ENCODE data around the gene CMIP.

CMIP gene

GRCh38 chr16:81696961-81697615 is 252.5 kb downstream of the CMIP start:
- TF ChIP-seq CTCF (IDR thresholded peaks at IDR 0.05; ENCODE audit: low read depth, low read length, missing control alignments) = peak; percentile 75
- no peak for DNase-seq (ENCODE audit: low read depth)
- H3K4me3 ChIP-seq (ENCODE audit: low read depth, low read length) = no peak overlapping the region

DNA sequence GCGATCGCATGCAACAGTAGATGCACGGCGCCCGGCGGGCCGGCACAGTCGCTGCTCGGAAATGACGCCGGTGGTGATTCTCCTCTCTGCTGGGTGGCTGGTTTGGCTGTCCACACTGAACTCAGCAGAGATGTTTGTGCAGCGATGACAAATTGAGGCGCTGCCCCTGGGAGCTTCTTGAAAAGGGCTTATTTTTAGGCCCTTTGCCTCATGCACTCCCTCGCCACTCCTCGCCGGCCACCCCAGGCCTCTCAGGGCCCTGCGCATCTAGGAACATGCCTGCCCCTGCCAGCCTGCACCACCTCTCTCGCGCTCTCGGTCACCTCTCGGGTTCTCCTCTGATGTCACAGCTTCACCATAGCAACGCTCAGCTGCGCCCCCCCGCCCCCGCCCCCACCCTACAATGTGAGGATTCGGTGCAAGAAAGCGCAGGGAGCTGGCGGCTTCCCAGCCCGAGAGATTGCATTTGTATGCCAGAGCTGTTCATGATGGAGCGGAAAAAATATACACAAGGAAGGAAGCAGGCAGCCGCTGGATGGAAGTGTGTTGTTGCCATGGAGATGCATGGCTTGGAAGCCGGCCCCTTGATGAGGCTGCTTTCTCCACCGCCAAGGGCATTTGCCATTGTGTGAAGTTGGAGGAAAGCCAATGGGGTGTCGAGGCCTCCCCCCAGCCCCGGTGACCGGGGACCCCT is 253.2 kb downstream of the CMIP start:
- no peak overlapping the region for H3K4me3 ChIP-seq (ENCODE audit: low read depth, low read length)
- no peak for DNase-seq (ENCODE audit: low read depth)
- no peak for TF ChIP-seq CTCF (IDR thresholded peaks at IDR 0.05; ENCODE audit: low read depth, low read length, missing control alignments)

DNA sequence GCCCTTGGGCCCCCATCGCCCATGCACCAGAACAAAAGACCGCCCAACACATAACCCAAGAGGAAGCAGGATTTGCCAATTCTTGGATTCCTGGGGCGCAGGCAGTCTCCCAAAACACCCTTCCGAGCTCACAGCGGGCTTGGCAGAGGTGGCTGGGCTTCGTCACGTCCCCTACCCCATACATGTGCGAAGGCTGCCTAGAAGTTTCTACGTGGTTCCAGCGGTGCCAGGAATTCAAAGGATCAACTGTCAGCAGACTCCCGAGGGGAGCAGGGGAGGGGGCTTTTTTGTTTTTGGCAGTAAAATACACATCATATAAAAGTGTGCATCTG is 253.7 kb downstream of the CMIP start:
- H3K4me3 ChIP-seq (ENCODE audit: low read depth, low read length) = no peak overlapping the region
- TF ChIP-seq CTCF (IDR thresholded peaks at IDR 0.05; ENCODE audit: low read depth, low read length, missing control alignments) = no peak
- no peak for DNase-seq (ENCODE audit: low read depth)

DNA sequence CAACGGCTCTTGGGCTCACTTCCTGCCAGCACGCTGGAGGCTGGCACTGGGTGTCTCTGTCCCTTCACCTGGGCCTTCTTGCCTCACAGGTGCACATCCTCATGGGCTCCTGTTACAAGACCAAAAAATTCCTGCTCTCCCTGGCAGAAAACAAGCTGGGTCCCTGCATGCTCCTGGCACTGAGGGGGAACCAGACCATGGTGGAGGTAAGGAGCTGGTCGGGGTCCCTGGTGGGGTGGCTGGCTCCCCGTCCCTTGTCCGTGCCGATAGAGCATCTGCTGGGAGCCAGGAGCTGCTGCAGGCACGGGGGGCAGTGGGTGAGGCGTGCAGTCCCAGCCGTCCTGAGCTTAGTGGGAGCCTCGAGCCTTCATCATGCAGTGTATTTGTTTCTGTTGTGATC is 255.0 kb downstream of the CMIP start:
- no peak overlapping the region for H3K4me3 ChIP-seq (ENCODE audit: low read depth, low read length)
- DNase-seq (ENCODE audit: low read depth) = no peak
- TF ChIP-seq CTCF (IDR thresholded peaks at IDR 0.05; ENCODE audit: low read depth, low read length, missing control alignments) = no peak

DNA sequence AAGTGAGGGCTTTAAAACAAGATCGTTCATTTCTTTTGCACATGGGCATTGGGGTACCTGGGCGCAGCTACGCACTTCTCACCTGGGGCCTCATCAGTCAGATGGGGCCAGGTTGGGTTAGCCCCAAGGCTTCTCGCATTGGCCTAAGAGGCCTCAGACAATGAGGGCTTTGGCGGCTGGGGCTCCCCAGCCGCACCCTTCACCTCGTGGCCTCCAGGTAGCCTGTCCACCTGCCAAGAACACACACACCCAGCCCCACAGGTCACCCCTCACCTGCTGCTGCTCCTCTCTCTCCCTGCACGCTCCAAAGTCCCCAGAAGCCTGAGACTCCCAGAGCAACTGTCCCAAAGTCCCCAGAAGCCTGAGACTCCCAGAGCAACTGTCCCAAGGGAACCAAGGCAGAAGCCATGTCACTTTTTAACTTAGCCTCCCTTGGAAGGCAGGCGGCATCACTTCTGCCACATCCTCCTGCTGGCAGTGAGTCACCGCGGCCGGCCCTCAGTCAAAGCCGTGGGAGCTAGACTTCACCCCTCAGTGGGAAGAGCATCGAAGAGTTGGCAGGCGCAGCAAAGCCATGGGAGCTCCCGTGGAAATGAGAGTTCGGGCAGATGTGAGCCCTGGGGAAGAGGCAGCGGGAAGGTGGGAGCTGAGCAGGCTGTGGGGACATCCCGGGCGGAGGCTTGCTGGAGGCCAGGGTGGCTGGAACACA is 255.6 kb downstream of the CMIP start:
- no peak for TF ChIP-seq CTCF (IDR thresholded peaks at IDR 0.05; ENCODE audit: low read depth, low read length, missing control alignments)
- H3K4me3 ChIP-seq (ENCODE audit: low read depth, low read length) = no peak overlapping the region
- DNase-seq (ENCODE audit: low read depth) = no peak

DNA sequence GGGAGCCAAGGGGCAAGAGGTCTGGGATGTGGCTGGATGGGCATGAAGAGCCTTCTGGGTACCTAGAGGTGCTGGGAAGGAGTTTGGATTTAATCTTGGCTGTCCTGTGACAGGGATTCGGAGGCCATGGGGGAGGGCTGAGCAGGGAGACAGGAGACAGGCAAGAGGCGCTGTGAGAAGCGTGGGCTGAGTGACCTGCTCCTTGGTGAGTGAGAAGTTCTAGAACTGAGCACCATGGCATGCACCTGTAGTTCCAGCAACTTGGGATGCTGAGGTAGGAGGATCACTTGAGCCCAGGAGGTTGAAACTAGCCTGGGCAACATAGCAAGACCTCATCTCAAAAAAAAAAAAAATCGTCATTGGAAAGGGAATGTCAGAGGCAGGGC is 256.2 kb downstream of the CMIP start:
- no peak for TF ChIP-seq CTCF (IDR thresholded peaks at IDR 0.05; ENCODE audit: low read depth, low read length, missing control alignments)
- DNase-seq (ENCODE audit: low read depth) = no peak
- no peak overlapping the region for H3K4me3 ChIP-seq (ENCODE audit: low read depth, low read length)

Measured in GM12864 (cell line).